Duodenal mucosa (tissue), 2 donors: ENCODE results near the gene DDX4.

ENCODE experiments used
- H3K27ac ChIP-seq: one replicate; pipeline ENCODE4 v1.7.0; 2013; ENCODE audit warnings: low read depth, low read length
- H3K27me3 ChIP-seq, 2 donors: one replicate each; pipeline ENCODE4 v1.7.0; 2013; ENCODE audit warnings: low read length in 2 of 2, control low read depth in 1 of 2; ENCODE audit not compliant: insufficient read depth in 2 of 2, control insufficient read depth in 1 of 2
- H3K36me3 ChIP-seq, 2 donors: one replicate each; pipeline ENCODE4 v1.7.0; 2013; ENCODE audit warnings: low read length in 2 of 2, control low read depth in 1 of 2; ENCODE audit not compliant: insufficient read depth in 2 of 2, control insufficient read depth in 1 of 2
- H3K4me1 ChIP-seq, 2 donors: one replicate each; pipeline ENCODE4 v1.7.0; 2013; ENCODE audit warnings: low read length in 2 of 2, control low read depth in 1 of 2; ENCODE audit not compliant: insufficient read depth in 2 of 2, control insufficient read depth in 1 of 2
- H3K4me3 ChIP-seq, 2 donors: one replicate each; pipeline ENCODE4 v1.7.0; 2013; ENCODE audit warnings: low read length in 2 of 2, low read depth in 1 of 2
- H3K9ac ChIP-seq, 2 donors: one replicate each; pipeline ENCODE4 v1.7.0; 2013; ENCODE audit warnings: low read length in 2 of 2, low read depth in 1 of 2
- H3K9me3 ChIP-seq, 2 donors: one replicate each; pipeline ENCODE4 v1.7.0; 2013; ENCODE audit warnings: low read length in 2 of 2, control low read depth in 1 of 2; ENCODE audit not compliant: control insufficient read depth in 1 of 2

Gene DDX4

DNA sequence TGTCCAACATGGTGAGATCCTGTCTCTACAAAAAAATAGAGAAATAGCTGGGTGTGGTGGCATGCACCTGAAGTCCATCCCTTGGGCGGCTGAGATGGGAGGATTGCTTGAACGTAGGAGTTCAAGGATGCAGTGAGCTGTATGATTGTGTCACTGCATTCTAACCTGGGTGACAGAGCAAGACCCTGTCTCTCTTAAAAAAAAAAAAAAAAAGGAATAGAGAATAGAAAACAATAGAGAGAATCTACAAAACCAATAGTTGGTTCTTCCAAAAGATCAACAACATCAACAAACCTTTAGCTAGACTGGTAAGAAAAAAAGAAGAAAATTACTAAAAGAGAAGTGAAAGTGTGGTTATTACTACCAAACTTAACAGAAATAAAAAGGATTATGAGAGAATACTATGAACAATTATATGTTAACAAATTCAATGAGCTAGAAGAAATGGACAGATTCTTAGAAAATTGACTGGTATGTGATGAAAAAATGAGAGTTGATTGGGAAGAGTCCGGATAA lies 17.6 kb upstream of the DDX4 start:
- H3K9me3 ChIP-seq = no peaks in the 10 kb centered on the region
- no peak overlapping the region for H3K9ac ChIP-seq
- no peaks in the 10 kb centered on the region for H3K36me3 ChIP-seq
- H3K4me1 ChIP-seq = no peaks in the 10 kb centered on the region
- H3K27me3 ChIP-seq = no peaks in the 10 kb centered on the region
- no peak overlapping the region for H3K4me3 ChIP-seq
- no peak overlapping the region for H3K27ac ChIP-seq

DNA sequence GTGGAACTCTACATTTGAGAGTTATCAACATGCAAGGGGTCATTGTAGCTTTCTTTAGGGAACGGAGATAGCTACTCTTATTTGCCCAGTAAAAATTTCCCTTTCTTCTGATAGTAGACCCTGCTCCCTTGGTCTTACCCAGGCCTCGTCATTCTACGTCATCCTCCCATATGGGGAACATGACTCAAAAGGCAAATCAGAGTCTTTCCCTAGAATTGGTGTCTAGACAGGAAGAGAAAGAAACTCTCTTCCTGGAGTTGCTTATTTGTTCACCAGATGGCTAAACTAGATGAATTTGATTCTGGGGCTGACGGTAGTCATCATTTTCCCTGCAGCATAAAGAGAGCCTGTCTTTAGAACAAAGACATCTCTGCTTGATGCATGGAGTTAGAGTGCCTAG lies 13.6 kb upstream of the DDX4 start:
- H3K27me3 ChIP-seq = no peaks in the 10 kb centered on the region
- no peaks in the 10 kb centered on the region for H3K9me3 ChIP-seq
- H3K4me1 ChIP-seq = no peaks in the 10 kb centered on the region
- H3K4me3 ChIP-seq = no peak overlapping the region
- no peak overlapping the region for H3K27ac ChIP-seq
- H3K9ac ChIP-seq = no peak overlapping the region
- H3K36me3 ChIP-seq = no peaks in the 10 kb centered on the region

GRCh38 chr5:55731848-55732247 lies 6.0 kb upstream of the DDX4 start:
- Histone ChIP-seq H3K27ac (no peak overlapping the region), H3K9me3 (no peaks in the 10 kb centered on the region), H3K36me3 (no peaks in the 10 kb centered on the region), H3K4me3 (no peak overlapping the region), H3K27me3 (no peaks in the 10 kb centered on the region), H3K9ac (no peak overlapping the region), H3K4me1 (no peaks in the 10 kb centered on the region)

- no peaks in the 10 kb centered on the region for H3K36me3 ChIP-seq
- H3K4me1 ChIP-seq = no peaks in the 10 kb centered on the region
- no peak overlapping the region for H3K9ac ChIP-seq
- H3K27me3 ChIP-seq = no peaks in the 10 kb centered on the region
- no peak overlapping the region for H3K27ac ChIP-seq
- H3K9me3 ChIP-seq = no peaks in the 10 kb centered on the region
- H3K4me3 ChIP-seq = no peak overlapping the region
These were observed 5.3 kb upstream of the DDX4 start for GRCh38 chr5:55732585-55732984.

- no peak overlapping the region for H3K27ac ChIP-seq
- H3K9me3 ChIP-seq = no peaks in the 10 kb centered on the region
- no peaks in the 10 kb centered on the region for H3K27me3 ChIP-seq
- no peak overlapping the region for H3K9ac ChIP-seq
- no peak overlapping the region for H3K4me3 ChIP-seq
- no peaks in the 10 kb centered on the region for H3K36me3 ChIP-seq
- no peaks in the 10 kb centered on the region for H3K4me1 ChIP-seq
These were observed 3.2 kb upstream of the DDX4 start for GRCh38 chr5:55734658-55735057.

GRCh38 chr5:55742778-55743177 lies 4.9 kb downstream of the DDX4 start:
- H3K4me1 ChIP-seq = no peaks in the 10 kb centered on the region
- H3K27me3 ChIP-seq = no peaks in the 10 kb centered on the region
- no peak overlapping the region for H3K27ac ChIP-seq
- H3K9me3 ChIP-seq = no peaks in the 10 kb centered on the region
- no peak overlapping the region for H3K9ac ChIP-seq
- H3K4me3 ChIP-seq = no peak overlapping the region
- no peaks in the 10 kb centered on the region for H3K36me3 ChIP-seq

- H3K4me1 ChIP-seq = no peaks in the 10 kb centered on the region
- H3K9ac ChIP-seq = no peak overlapping the region
- no peaks in the 10 kb centered on the region for H3K27me3 ChIP-seq
- no peak overlapping the region for H3K27ac ChIP-seq
- H3K9me3 ChIP-seq = no peaks in the 10 kb centered on the region
- H3K4me3 ChIP-seq = no peak overlapping the region
- H3K36me3 ChIP-seq = no peaks in the 10 kb centered on the region
These were observed 10.0 kb downstream of the DDX4 start for GRCh38 chr5:55747778-55748318.

DNA sequence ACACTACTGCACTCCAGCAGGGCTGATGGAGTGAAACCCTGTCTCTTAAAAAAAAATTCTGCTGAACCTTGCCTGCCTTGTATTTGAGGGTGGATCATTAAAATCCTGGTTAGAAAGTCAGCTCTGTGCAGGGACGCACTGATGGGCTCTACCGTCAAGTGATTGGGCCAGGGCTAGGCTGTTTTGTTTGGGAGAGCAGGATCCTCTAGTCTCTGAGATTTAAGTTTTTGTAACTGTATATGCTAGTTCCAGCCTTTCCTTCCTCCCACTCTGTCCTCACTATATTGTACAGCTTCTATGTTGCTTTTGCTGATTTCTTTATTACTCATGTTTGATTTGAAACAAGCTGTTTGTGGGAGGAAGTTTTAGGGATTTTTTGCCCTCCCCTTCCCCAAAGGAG lies 11.5 kb downstream of the DDX4 start:
- Histone ChIP-seq H3K36me3 (no peaks in the 10 kb centered on the region), H3K4me1 (no peaks in the 10 kb centered on the region), H3K9me3 (no peaks in the 10 kb centered on the region), H3K27me3 (no peaks in the 10 kb centered on the region), H3K4me3 (no peak overlapping the region), H3K9ac (no peak overlapping the region), H3K27ac (no peak overlapping the region)

DNA sequence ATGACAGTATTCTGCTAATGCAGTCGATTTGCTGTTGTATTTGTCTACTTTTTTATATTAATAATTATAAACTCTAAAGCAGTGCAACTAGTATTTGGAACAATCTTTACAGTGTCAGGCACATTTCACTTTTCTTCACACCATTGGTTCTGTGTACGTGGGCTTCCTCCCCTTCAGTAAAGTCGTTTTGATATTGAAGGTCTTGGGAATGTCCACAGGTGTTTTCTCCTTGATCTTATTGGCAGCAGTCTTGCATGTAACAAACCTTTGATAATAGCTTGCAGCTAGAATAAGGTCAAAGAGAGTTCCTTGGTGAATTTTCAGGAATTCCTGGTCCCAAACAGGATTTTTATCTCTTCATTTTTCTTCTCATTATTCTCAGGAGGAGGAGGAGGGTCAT lies 12.2 kb downstream of the DDX4 start:
- H3K9ac ChIP-seq = no peak overlapping the region
- no peak overlapping the region for H3K27ac ChIP-seq
- no peaks in the 10 kb centered on the region for H3K36me3 ChIP-seq
- no peaks in the 10 kb centered on the region for H3K4me1 ChIP-seq
- H3K27me3 ChIP-seq = no peaks in the 10 kb centered on the region
- H3K4me3 ChIP-seq = no peak overlapping the region
- H3K9me3 ChIP-seq = no peaks in the 10 kb centered on the region

- no peak overlapping the region for H3K9ac ChIP-seq
- H3K9me3 ChIP-seq = no peaks in the 10 kb centered on the region
- H3K27me3 ChIP-seq = no peaks in the 10 kb centered on the region
- H3K4me1 ChIP-seq = no peaks in the 10 kb centered on the region
- H3K36me3 ChIP-seq = no peaks in the 10 kb centered on the region
- no peak overlapping the region for H3K4me3 ChIP-seq
- no peak overlapping the region for H3K27ac ChIP-seq
These were observed 12.6 kb downstream of the DDX4 start for GRCh38 chr5:55750499-55750898.

DNA sequence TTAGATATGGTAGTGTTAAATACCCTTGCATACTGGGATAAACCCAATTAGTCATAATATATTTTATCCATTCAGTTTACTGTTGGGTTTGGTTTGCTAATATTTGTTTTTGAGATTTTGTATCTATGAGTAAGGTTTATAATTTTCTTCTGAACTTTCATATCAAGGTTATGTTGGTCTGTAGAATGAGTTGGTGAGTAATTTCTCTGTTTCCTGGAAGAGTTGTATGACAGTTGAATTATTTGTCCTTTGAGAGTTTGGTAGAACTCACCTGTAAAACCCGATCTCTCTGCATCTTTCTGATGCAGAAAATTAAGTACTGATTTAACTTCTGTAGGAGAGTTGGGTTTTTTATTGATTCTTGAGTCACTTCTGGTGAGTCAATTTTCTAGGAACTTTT lies 20.4 kb downstream of the DDX4 start:
- Histone ChIP-seq H3K9me3 (no peaks in the 10 kb centered on the region), H3K27ac (no peak overlapping the region), H3K4me3 (no peak overlapping the region), H3K9ac (no peak overlapping the region), H3K27me3 (no peaks in the 10 kb centered on the region), H3K4me1 (no peaks in the 10 kb centered on the region), H3K36me3 (no peaks in the 10 kb centered on the region)
